ENCODE results near the gene RELB.

RELB gene

GRCh38 chr19:45063851-45064801, 62.9 kb downstream of the RELB start:
- DNase-seq, result no peak

DNA sequence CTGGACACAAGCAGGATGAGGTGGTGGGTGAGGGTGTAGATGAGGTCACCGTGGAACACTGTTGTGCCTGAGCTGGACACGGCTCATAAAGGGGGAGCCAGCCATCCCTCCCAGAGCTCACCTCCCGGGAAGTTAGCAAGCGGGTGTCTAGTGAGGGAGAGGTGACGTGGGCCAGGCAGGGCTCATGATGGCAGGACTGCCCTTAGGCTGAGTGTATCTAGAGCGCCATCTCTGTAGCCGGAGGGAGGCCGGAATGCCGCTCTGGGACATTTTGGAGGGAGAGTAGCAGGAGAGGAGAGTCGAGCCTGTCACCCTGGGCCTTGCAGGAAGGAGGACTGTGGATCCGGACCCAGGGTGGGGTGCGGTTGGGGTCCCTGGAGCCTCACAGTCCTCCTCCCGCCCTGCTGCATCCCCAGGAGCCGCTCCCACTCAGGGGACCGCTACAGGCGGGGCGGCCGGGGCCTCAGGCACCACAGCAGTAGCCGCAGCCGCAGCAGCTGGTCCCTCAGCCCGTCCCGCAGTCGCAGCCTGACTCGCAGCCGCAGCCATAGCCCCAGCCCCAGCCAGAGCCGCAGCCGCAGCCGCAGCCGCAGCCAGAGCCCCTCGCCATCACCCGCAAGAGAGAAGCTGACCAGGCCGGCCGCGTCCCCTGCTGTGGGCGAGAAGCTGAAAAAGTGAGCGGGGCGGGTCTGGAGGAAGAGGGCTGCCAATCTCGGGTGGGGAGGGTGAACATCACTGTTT, 65.8 kb downstream of the RELB start:
- DNase-seq, result no peak

- DNase-seq, result no peak
Measured at GRCh38 chr19:45068041-45068440, 66.8 kb downstream of the RELB start.

GRCh38 chr19:45069056-45069455, 67.8 kb downstream of the RELB start:
- no peak for DNase-seq

- DNase-seq, result no peak
Measured at GRCh38 chr19:45070214-45070613, 69.0 kb downstream of the RELB start.

DNA sequence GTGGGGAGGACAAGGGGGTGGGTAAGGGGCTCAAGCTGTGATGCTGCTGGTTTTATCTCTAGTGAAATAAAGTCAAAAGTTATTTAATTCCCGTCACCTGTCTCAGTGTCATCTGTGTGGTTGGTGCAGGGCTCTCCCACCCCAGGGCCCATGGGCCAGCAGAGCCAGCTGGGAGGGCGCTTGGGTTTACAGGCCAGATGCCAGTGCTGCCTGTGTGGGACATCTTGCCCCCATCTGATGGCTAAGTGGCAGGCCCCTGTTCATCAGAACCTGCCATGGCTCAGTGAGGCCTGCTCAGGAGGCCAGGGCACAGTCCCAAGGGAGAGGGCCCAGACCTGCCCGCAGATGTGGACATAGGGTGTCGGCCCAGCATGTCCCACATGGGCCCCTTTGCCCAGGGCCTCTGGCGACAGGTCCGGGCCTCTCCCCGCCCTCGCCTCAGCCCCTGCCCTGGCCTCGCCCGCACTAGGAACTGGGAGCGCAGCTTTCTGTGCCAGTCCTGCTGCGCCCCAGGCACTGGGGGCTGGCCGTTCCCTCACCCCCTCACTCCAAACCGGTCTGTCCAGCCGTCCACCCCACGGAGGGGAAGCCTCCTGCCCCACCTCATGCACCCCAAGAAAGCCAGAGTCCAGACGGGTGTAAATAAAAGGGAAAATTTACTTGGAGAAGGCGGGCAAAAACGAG, 69.7 kb downstream of the RELB start:
- DNase-seq, result no peak

GRCh38 chr19:45071545-45071938, 70.3 kb downstream of the RELB start:
- DNase-seq, result no peak

DNA sequence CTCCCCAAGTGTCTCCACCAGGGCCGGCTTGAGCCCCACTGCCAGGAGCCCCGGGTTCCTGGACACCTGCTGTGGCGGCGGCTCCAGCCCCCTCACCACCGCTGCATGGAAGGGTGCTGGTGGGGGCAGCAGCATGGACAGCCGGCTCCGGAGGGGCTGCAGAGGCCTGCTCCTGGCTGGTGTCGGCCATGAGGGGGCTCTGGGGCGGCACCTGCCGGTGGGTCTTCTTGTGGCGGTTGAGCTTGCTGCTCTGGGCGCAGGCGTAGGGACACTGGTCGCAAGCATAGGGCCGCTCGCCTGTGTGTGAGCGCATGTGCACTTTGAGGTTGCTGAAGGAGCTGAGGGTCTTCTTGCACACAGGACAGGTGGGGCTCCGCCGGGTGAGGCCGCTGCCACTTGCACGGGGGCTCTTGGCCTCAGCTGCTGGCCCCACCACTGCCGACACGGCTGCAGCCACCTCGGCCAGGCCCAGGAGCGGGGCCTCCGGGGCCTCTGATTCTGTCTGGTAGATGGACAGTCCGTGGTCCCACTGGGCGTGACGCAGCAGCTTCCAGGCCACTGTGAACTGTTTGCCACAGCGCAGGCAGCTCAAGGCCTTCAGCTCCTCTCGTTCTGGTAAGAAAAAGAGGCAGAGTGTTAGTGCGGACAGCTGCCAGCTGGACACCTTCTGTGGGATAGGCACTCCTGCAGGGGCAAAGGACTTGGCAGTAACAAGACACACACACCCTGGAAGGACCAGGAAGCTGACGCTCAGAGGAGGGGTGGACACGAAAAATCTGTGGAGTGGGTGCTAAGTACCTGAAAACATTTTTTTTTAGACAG, 70.9 kb downstream of the RELB start:
- DNase-seq, result no peak

DNA sequence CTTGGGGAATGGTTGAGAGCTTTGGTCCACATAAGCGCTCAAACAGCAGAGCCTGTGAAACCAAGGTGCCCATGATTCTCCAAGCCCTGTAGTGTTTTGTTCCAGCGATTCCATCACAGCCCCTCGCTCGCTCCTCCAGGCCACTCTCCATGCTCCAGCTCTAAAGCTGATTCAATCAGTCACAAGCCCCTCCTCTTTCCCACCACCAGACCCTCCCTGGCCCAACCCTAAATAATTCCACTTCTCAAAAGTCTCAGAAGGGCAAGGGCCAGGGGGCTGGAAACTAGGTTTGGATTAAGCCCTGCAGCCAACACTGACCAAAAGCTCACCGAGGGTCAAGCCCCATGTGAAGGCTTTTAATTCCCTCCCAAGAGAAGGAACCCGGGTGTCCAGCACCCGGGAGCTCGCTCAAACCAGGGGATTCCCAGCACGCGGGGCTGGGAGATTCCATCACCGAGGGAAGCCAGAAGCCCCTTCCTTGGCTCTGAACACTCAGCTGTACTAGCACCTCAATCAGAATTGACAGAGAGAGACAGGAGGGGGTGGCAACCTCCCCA, 73.6 kb downstream of the RELB start:
- no peak for DNase-seq

GRCh38 chr19:45075301-45076028, 74.2 kb downstream of the RELB start:
- DNase-seq, result peak; percentile 34

- DNase-seq, result peak; percentile 89
Measured at GRCh38 chr19:45076029-45076850, 75.0 kb downstream of the RELB start, which contains the start of gene ZNF296. Gene ZNF296, minus strand, starts transcription at chr19:45076478. Its CDS starts 105 bp downstream, at chr19:45076373.

GRCh38 chr19:45076851-45077730, 75.8 kb downstream of the RELB start:
- DNase-seq, result peak; percentile 32

DNA sequence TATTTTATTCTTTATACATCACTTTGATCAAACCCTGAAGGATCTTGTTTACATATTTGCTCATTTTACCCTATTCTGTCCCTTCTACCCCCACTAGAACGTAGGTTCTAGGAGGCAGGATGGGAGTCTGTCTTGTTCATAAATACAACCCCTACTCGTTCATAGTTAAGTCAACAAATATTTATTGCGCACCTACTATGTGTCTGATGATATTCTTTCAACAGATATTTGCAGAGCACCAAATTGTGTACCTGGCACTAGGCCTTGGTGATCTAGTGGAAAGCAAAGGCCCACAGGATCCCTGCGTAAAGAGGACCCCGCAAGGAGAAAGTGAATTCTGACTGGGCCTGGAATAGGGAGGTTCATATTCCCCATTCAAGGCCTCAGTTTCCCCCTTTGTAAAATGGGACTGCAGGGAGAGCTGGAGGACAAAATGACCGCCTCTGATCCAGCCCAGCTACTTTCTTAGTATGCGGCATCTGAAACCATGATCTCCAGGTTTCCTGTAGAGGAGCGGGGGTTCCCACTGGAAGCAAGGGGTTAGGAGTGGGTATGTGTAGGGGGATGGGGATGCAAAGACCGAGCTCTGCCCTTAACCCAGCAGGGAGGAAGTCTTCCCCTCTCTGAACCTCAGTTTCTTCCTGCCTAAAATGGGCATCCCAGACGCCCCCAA, 77.3 kb downstream of the RELB start:
- no peak for DNase-seq

DNA sequence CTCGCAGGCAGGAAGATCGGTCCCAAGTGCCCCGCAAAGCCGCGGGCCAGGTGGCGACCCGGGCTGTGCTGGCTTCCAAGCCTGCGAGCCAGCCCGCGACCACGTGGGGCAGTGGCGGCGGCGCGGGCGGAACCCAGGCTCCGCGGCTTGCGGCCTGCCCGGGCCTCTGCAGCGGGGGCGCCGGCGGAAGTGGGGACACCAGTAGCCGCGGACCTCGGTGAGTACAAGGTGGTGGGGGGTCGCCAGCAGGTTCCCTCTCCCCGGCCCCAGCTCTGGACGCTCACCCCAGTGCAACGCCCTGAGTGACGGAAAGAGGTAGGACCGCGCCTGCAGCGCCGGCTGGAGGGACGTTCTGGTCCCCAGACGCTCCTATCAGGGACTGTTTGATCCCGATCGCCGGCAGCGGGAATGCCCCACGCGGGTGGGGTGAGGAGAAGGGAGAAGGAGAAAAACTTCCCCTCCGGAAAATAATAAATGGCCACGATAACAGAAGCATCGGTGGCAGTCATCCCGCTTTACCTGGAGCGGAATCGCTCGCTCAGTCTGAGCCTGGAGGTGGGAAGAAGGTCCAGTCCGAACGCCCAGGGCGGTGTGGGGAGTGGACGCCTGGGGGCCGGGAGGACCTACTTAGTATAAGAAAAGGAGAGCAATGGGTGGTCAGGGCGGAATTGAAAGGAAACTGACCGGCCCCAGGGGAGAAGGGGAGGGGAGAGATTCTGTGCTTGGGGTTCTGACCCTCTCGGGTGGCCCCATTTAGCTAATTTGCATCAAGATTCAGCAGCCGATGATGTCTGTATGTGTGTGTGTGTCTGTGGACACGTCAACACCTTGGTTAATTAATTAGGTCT, 78.0 kb downstream of the RELB start, which contains the start of gene GEMIN7:
Gene GEMIN7 (plus strand): TSS at position 198 of the 848 bp plus-strand sequence. CDS start 10,855 bp downstream, outside the sequence.
- DNase-seq, result peak; percentile 78

GRCh38 chr19:45079911-45080370, 78.7 kb downstream of the RELB start:
- no peak for DNase-seq

DNA sequence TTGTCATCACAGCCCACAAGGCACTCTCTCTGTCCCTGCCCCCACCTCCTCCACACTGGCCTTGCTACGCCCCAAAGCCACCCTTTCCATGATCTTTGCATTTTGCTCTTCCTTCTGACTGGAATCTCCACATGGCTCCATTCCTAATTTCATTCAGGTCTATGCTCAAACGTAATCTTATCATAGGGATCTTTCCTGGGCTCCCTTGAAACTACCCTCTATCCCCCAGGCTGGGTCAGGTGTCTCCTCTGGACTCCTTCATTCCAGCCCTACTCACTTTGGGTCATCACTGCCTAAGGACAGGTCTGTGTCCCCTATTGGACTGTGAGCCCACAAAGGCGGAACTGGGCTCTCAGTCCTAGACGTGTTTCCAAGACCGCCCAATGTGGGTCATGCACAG, 80.9 kb downstream of the RELB start:
- no peak for DNase-seq

- DNase-seq, result no peak
Measured at GRCh38 chr19:45086480-45086879, 85.2 kb downstream of the RELB start.
